Measurements from ENCODE around the gene MATN1. TPM values are rescaled to one million over a fixed set of nuclear protein-coding genes. Genes with fewer than 3 reads are reported as not detected.

MATN1 gene
- polyA plus RNA-seq, 4 donors, result 0.03 to 0.32 TPM; not detected in 2

DNA sequence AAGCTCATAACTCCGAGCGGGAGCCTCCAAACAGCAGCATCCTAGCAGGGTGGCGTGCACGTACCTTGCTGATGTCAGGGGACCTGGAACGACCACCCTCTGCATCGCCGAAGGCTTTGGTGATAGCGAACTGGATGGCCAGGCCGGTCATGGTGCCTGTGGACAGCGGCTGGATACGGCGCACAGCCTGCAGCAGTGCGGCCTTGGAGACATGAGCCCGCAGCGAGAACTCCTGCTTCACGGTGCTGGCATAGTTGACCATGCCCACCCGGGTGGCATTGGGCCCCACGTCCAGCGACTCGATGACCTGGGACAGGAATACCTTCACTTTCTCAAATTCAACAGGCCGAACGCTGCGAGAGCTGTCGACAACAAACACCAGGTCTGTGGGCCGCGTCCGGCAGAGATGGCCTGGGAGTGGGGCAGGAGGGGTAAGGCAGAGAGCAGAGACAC lies 2.0 kb downstream of the MATN1 start:
- H3K36me3 ChIP-seq (ENCODE audit: control insufficient read depth in 3 of 3, insufficient read depth in 2 of 3, low read depth in 1 of 3, low read length in 3 of 3), result peaks cover 0 to 50% (median 0%) of the 10 kb centered on the region in 3 donors
- FAIRE-seq (no peak), DNase-seq (no peak)
- peaks cover 0 to 15% (median 0%) of the 10 kb centered on the region in 3 donors for H3K4me1 ChIP-seq (ENCODE audit: control insufficient read depth in 3 of 3, insufficient read depth in 2 of 3, low read depth in 1 of 3, low read length in 2 of 3)
- peaks cover 0 to under 1% of the 10 kb centered on the region in 2 donors for H3K9me3 ChIP-seq (ENCODE audit: control insufficient read depth in 2 of 2, insufficient read depth in 1 of 2, low read depth in 1 of 2, low read length in 1 of 2)
- no peak overlapping the region for H3K4me3 ChIP-seq (ENCODE audit: low read depth in 1 of 3, low read length in 3 of 3)
- no peaks in the 10 kb centered on the region for H3K27me3 ChIP-seq (ENCODE audit: control insufficient read depth in 3 of 3, insufficient read depth in 3 of 3, low read length in 3 of 3)
- no peak overlapping the region for H3K27ac ChIP-seq (ENCODE audit: low read depth in 1 of 3, low read length in 2 of 3)
- 95 to 97% (median 95%) methylated on average over 27 of the region's 27 CpGs for WGBS, 3 donors

DNA sequence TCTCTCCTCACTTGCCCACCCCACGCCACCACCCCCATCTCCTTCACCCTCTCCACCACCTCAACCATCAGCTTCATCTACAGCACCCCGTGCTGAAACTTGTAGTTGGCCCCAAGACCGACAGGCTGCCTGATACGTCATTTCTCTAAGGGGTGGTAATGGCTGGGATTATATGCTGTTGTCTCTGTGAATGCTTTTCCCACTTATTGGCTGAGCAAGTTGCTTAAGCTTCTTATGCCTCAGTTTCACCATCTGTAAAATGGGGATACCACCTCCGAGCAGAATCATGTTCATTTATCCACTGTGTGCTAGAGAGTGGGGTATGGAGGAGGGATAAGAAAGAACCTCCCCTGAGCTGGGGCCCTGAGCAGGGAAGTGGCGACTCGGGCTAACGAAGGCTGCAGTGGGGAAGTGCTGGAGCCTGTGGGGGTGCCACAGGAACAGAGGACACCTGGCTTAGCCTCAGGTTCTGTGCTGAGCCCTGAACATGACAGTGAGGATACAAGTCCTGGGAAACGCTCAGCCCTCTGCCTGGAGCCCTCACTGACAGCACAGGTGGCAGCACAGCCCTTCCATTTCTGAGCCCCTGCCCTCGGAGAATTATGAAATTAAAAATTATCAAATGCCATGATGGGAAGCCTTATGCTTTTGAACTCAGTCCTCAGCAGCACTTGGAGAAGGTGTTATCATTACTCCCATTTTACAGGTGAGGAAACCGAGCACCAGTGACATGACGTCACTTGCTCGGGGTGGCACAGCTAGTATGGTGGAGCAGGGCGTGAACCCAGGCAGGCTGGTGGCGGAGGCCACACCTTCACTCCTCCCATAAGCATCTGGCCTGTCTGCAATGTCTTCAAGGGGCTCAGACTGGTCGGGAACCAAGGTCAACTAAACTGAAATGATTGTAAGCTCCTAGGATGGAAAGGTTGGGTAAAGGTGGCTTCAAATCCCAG lies 2.8 kb downstream of the MATN1 start:
- WGBS, 3 donors, result 85 to 87% (median 86%) methylated on average over 16 of the region's 16 CpGs
- H3K27ac ChIP-seq (ENCODE audit: low read depth in 1 of 3, low read length in 2 of 3), result no peak overlapping the region
- peaks cover 0 to 9% of the 10 kb centered on the region in 2 donors for H3K9me3 ChIP-seq (ENCODE audit: control insufficient read depth in 2 of 2, insufficient read depth in 1 of 2, low read depth in 1 of 2, low read length in 1 of 2)
- H3K27me3 ChIP-seq (ENCODE audit: control insufficient read depth in 3 of 3, insufficient read depth in 3 of 3, low read length in 3 of 3), result no peaks in the 10 kb centered on the region
- H3K4me3 ChIP-seq (ENCODE audit: low read depth in 1 of 3, low read length in 3 of 3), result no peak overlapping the region
- peaks cover 0 to 42% (median 0%) of the 10 kb centered on the region in 3 donors for H3K36me3 ChIP-seq (ENCODE audit: control insufficient read depth in 3 of 3, insufficient read depth in 2 of 3, low read depth in 1 of 3, low read length in 3 of 3)
- H3K4me1 ChIP-seq (ENCODE audit: control insufficient read depth in 3 of 3, insufficient read depth in 2 of 3, low read depth in 1 of 3, low read length in 2 of 3), result peaks cover 0 to 13% (median 0%) of the 10 kb centered on the region in 3 donors
- DNase-seq (no peak), FAIRE-seq (no peak)

DNA sequence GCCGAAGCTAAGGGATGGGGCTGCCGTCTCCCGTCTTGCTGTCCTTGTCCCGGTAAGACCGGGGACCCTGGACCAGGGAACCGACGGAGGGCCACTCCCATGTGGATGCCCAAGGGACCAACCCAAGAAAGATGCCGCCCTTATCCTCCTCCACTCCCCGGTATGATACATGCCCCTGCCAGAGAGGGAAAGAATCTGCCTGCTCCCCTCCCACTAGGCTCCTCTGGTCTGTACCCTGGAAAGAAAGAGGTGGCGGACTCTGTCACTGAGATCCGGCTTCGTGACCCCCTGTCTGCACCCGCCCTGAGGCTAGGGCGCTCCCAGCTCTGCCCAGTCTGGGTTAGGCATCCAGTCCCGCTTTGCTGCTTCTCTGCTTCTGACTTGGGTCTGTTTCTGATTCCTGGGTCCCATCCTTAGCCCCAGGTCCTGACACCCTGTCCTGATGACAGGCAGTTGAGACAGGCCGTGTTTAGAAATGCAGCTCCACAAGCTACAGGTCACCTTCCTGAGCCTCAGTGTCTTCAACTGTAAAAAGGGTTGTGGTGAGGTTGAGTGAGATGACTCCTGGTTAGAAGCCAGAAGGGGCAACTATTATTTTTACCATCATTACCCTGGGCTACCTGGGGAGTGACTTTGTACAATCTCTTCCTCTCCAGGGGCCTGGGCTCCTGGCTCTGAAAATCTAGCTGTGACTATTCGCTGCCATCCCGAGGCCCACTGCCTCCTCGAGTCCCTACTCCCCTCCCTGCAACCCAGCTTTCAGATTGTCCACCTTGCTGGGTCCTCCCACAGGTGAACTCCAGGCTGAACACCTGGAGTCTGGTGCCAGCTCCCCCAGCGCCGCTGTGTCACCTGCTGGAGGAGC lies 3.7 kb downstream of the MATN1 start:
- Histone ChIP-seq H3K27me3 (ENCODE audit: control insufficient read depth in 3 of 3, insufficient read depth in 3 of 3, low read length in 3 of 3) (no peaks in the 10 kb centered on the region), H3K4me1 (ENCODE audit: control insufficient read depth in 3 of 3, insufficient read depth in 2 of 3, low read depth in 1 of 3, low read length in 2 of 3) (peaks cover 0 to 13% (median 0%) of the 10 kb centered on the region in 3 donors), H3K36me3 (ENCODE audit: control insufficient read depth in 3 of 3, insufficient read depth in 2 of 3, low read depth in 1 of 3, low read length in 3 of 3) (peaks cover 0 to 33% (median 0%) of the 10 kb centered on the region in 3 donors), H3K27ac (ENCODE audit: low read depth in 1 of 3, low read length in 2 of 3) (peak overlapping the region in 1 of 3 donors; percentile 100), H3K9me3 (ENCODE audit: control insufficient read depth in 2 of 2, insufficient read depth in 1 of 2, low read depth in 1 of 2, low read length in 1 of 2) (peaks cover 0 to 13% of the 10 kb centered on the region in 2 donors), H3K4me3 (ENCODE audit: low read depth in 1 of 3, low read length in 3 of 3) (peak overlapping the region in 2 of 3 donors; percentile 49 to 56)
- DNase-seq (peak in 1 of 2 donors; percentile 76), FAIRE-seq (no peak)
- WGBS, 3 donors, result 23 to 34% (median 31%) methylated on average over 20 to 21 of the region's 21 CpGs

DNA sequence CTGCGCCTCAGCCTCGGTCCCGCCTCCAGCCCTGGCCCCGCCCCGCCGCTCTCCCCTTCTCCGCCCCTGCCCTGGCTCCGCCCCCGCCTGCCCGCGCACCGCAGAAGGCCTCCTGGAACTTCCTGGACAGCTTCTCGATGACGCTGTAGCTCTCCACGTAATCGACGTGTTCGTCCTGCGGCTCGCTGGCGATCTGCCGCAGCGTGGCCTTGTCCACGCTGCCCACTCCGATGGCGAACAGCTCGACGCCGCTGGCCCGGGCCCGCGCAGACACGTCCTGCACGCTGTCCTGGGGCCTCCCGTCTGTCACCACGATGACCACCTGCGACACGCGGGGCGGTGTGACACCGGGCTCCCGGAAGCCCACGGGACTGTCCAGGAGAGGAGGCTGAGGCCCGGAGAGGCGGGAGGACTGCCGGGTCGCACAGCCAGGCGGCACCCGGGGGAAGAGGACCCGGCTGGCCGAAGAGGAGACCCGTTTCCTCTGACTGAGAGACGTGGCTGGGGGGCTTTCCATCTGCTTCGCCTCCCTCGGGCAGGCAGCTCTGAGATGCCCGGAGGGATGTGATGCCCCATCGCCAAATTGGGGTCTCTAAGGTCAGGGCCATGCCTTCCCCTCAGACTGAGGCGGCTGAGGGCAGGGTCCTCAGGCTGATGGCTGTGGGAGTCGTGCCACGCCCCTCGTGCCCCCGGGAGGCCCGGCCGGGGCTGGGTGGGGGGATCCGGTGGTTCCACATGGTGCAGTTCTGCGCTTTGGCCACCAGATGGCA lies 4.6 kb downstream of the MATN1 start:
- DNase-seq (peak in 1 of 2 donors; percentile 98), FAIRE-seq (no peak)
- Histone ChIP-seq H3K27me3 (ENCODE audit: control insufficient read depth in 3 of 3, insufficient read depth in 3 of 3, low read length in 3 of 3) (no peaks in the 10 kb centered on the region), H3K36me3 (ENCODE audit: control insufficient read depth in 3 of 3, insufficient read depth in 2 of 3, low read depth in 1 of 3, low read length in 3 of 3) (peaks cover 0 to 26% (median 0%) of the 10 kb centered on the region in 3 donors), H3K4me1 (ENCODE audit: control insufficient read depth in 3 of 3, insufficient read depth in 2 of 3, low read depth in 1 of 3, low read length in 2 of 3) (peaks cover 0 to 13% (median 0%) of the 10 kb centered on the region in 3 donors), H3K4me3 (ENCODE audit: low read depth in 1 of 3, low read length in 3 of 3) (peak overlapping the region; percentile 44 to 56 (median 49)), H3K9me3 (ENCODE audit: control insufficient read depth in 2 of 2, insufficient read depth in 1 of 2, low read depth in 1 of 2, low read length in 1 of 2) (peaks cover 0 to 13% of the 10 kb centered on the region in 2 donors), H3K27ac (ENCODE audit: low read depth in 1 of 3, low read length in 2 of 3) (peak overlapping the region; percentile 96 to 100 (median 98))
- WGBS, 3 donors, result 0 to 1% (median 0%) methylated on average over 57 to 66 of the region's 66 CpGs

GRCh38 chr1:30718091-30718635 lies 5.2 kb downstream of the MATN1 start:
- FAIRE-seq, result no peak
- Histone ChIP-seq H3K36me3 (ENCODE audit: control insufficient read depth in 3 of 3, insufficient read depth in 2 of 3, low read depth in 1 of 3, low read length in 3 of 3) (peaks cover 0 to 19% (median 0%) of the 10 kb centered on the region in 3 donors), H3K9me3 (ENCODE audit: control insufficient read depth in 2 of 2, insufficient read depth in 1 of 2, low read depth in 1 of 2, low read length in 1 of 2) (peaks cover 0 to 13% of the 10 kb centered on the region in 2 donors), H3K4me3 (ENCODE audit: low read depth in 1 of 3, low read length in 3 of 3) (peak overlapping the region in 1 of 3 donors; percentile 7), H3K27me3 (ENCODE audit: control insufficient read depth in 3 of 3, insufficient read depth in 3 of 3, low read length in 3 of 3) (no peaks in the 10 kb centered on the region), H3K4me1 (ENCODE audit: control insufficient read depth in 3 of 3, insufficient read depth in 2 of 3, low read depth in 1 of 3, low read length in 2 of 3) (peaks cover 0 to 13% (median 0%) of the 10 kb centered on the region in 3 donors), H3K27ac (ENCODE audit: low read depth in 1 of 3, low read length in 2 of 3) (peak overlapping the region; percentile 46 to 89 (median 64))
- 1 to 2% (median 1%) methylated on average over 26 to 50 of the region's 50 CpGs for WGBS, 3 donors
- DNase-seq, result peak; percentile 98 to 99

GRCh38 chr1:30716646-30717045 lies 6.7 kb downstream of the MATN1 start:
- DNase-seq (no peak), FAIRE-seq (no peak)
- no peak overlapping the region for H3K4me3 ChIP-seq (ENCODE audit: low read depth in 1 of 3, low read length in 3 of 3)
- H3K4me1 ChIP-seq (ENCODE audit: control insufficient read depth in 3 of 3, insufficient read depth in 2 of 3, low read depth in 1 of 3, low read length in 2 of 3), result peaks cover 0 to 5% (median 0%) of the 10 kb centered on the region in 3 donors
- peaks cover 0 to 4% (median 0%) of the 10 kb centered on the region in 3 donors for H3K36me3 ChIP-seq (ENCODE audit: control insufficient read depth in 3 of 3, insufficient read depth in 2 of 3, low read depth in 1 of 3, low read length in 3 of 3)
- 98 to 99% (median 98%) methylated on average over 8 of the region's 8 CpGs for WGBS, 3 donors
- no peaks in the 10 kb centered on the region for H3K27me3 ChIP-seq (ENCODE audit: control insufficient read depth in 3 of 3, insufficient read depth in 3 of 3, low read length in 3 of 3)
- H3K9me3 ChIP-seq (ENCODE audit: control insufficient read depth in 2 of 2, insufficient read depth in 1 of 2, low read depth in 1 of 2, low read length in 1 of 2), result peaks cover 0 to 13% of the 10 kb centered on the region in 2 donors
- H3K27ac ChIP-seq (ENCODE audit: low read depth in 1 of 3, low read length in 2 of 3), result no peak overlapping the region

- H3K4me1 ChIP-seq (ENCODE audit: control insufficient read depth in 3 of 3, insufficient read depth in 2 of 3, low read depth in 1 of 3, low read length in 2 of 3), result peaks cover 0 to 5% (median 0%) of the 10 kb centered on the region in 3 donors
- FAIRE-seq, result no peak
- WGBS, 3 donors, result 96 to 97% (median 97%) methylated on average over 11 of the region's 11 CpGs
Measured at GRCh38 chr1:30715886-30716285, 7.5 kb downstream of the MATN1 start.

More at GRCh38 chr1:30715886-30716285, 7.5 kb downstream of the MATN1 start:
- Histone ChIP-seq H3K27me3 (ENCODE audit: control insufficient read depth in 3 of 3, insufficient read depth in 3 of 3, low read length in 3 of 3) (no peaks in the 10 kb centered on the region), H3K9me3 (ENCODE audit: control insufficient read depth in 2 of 2, insufficient read depth in 1 of 2, low read depth in 1 of 2, low read length in 1 of 2) (peaks cover 0 to 13% of the 10 kb centered on the region in 2 donors), H3K4me3 (ENCODE audit: low read depth in 1 of 3, low read length in 3 of 3) (no peak overlapping the region), H3K36me3 (ENCODE audit: control insufficient read depth in 3 of 3, insufficient read depth in 2 of 3, low read depth in 1 of 3, low read length in 3 of 3) (no peaks in the 10 kb centered on the region), H3K27ac (ENCODE audit: low read depth in 1 of 3, low read length in 2 of 3) (no peak overlapping the region)
- no peak for DNase-seq

All from small intestine (tissue), 7 donors.